ENCODE results near the gene RCSD1. TPM values are rescaled to one million over a fixed set of nuclear protein-coding genes. Genes with fewer than 3 reads are reported as not detected.

Gene RCSD1
- total and polyA plus RNA-seq, 4 experiments from 2014 or later: 124 to 173 (median 146) TPM

GRCh38 chr1:167623951-167624350 is 6.1 kb upstream of the RCSD1 start:
- H3K4me3 Mint-ChIP-seq: no peak overlapping the region

GRCh38 chr1:167625040-167625823 is 4.8 kb upstream of the RCSD1 start:
- peaks cover 56% of the 10 kb centered on the region for H3K4me1 ChIP-seq (ENCODE audit: insufficient read depth, low read length)
- POLR2A ChIA-PET (ENCODE audit: partially characterized antibody): interaction anchor here (1.0 to 1.7 kb wide), 2 partner anchors 11 to 22 kb away, joined by 3 to 10 read pairs; no protein-coding TSS in a partner anchor

More at GRCh38 chr1:167623951-167624350, 6.1 kb upstream of the RCSD1 start:
- Mint-ChIP-seq H3K27me3 (no peaks in the 10 kb centered on the region), H3K4me1 (peaks cover 46 to 79% (median 67%) of the 10 kb centered on the region in 4 donors), H3K9me3 (peaks cover 0 to 10% (median 7%) of the 10 kb centered on the region in 8 donors), H3K27ac (peak overlapping the region in 6 of 7 donors; percentile 14 to 77 (median 52)), H3K36me3 (peaks cover 2 to 4% of the 10 kb centered on the region in 2 donors)
- intact Hi-C loops (cut with micrococcal nuclease): no loop called here
- Histone ChIP-seq H3K9me3 (ENCODE audit: control insufficient read depth in 1 of 2, low read length in 2 of 2) (no peaks in the 10 kb centered on the region), H3K4me1 (ENCODE audit: insufficient read depth, low read length) (peaks cover 55% of the 10 kb centered on the region), H3K27ac (ENCODE audit: low read depth, low read length) (no peak overlapping the region), H3K27me3 (ENCODE audit: insufficient read depth, low read length) (no peaks in the 10 kb centered on the region), H3K36me3 (ENCODE audit: insufficient read depth, low read length) (no peaks in the 10 kb centered on the region), H3K4me3 (ENCODE audit: low read length in 2 of 2) (no peak overlapping the region)
- POLR2A ChIA-PET (ENCODE audit: partially characterized antibody): interaction anchor here (1.7 kb wide), 1 partner anchor 13 kb away, joined by 10 read pairs; no protein-coding TSS in a partner anchor
- CTCF ChIA-PET (ENCODE audit: partially characterized antibody): interaction anchor here (0.7 to 1.5 kb wide), 4 partner anchors 9 to 149 kb away, joined by 4 to 8 read pairs (median 4); no protein-coding TSS in a partner anchor
- no peak for DNase-seq

GRCh38 chr1:167627615-167627864 is 2.5 kb upstream of the RCSD1 start:
- CTCF ChIA-PET (ENCODE audit: partially characterized antibody): interaction anchor here (0.7 to 15.4 kb wide), 6 partner anchors 10 to 87 kb away, joined by 3 to 406 read pairs (median 10); no protein-coding TSS in a partner anchor
- Mint-ChIP-seq H3K36me3 (peaks cover 4 to 25% of the 10 kb centered on the region in 2 donors), H3K4me1 (peaks cover 47 to 81% (median 54%) of the 10 kb centered on the region in 4 donors), H3K27me3 (no peaks in the 10 kb centered on the region), H3K4me3 (peak overlapping the region; percentile 90 to 99 (median 94)), H3K27ac (peak overlapping the region; percentile 94 to 99 (median 96)), H3K9me3 (peaks cover 0 to 14% (median 7%) of the 10 kb centered on the region in 8 donors)
- DNase-seq: no peak
- Histone ChIP-seq H3K27me3 (ENCODE audit: insufficient read depth, low read length) (no peaks in the 10 kb centered on the region), H3K9me3 (ENCODE audit: control insufficient read depth in 1 of 2, low read length in 2 of 2) (no peaks in the 10 kb centered on the region), H3K27ac (ENCODE audit: low read depth, low read length) (peak overlapping the region; percentile 90), H3K36me3 (ENCODE audit: insufficient read depth, low read length) (no peaks in the 10 kb centered on the region), H3K4me1 (ENCODE audit: insufficient read depth, low read length) (peaks cover 53% of the 10 kb centered on the region), H3K4me3 (ENCODE audit: low read length in 2 of 2) (peak overlapping the region; percentile 74 to 82)
- intact Hi-C loops (cut with micrococcal nuclease): loop anchor here (5.0 kb wide), 1 partner anchor 180 kb away; no protein-coding TSS in a partner anchor
- POLR2A ChIA-PET (ENCODE audit: partially characterized antibody): interaction anchor here (0.9 to 13.5 kb wide), 15 partner anchors 9 to 407 kb away, joined by 3 to 255 read pairs (median 4); partner anchors contain the start of genes CD247, CREG1 and POU2F1

More at GRCh38 chr1:167625040-167625823, 4.8 kb upstream of the RCSD1 start:
- DNase-seq: no peak
- no peak overlapping the region for H3K4me3 ChIP-seq (ENCODE audit: low read length in 2 of 2)
- intact Hi-C loops (cut with micrococcal nuclease): loop anchor here (5.0 kb wide), 1 partner anchor 178 kb away; no protein-coding TSS in a partner anchor
- Mint-ChIP-seq H3K4me1 (peaks cover 50 to 77% (median 67%) of the 10 kb centered on the region in 4 donors), H3K9me3 (peaks cover 0 to 14% (median 7%) of the 10 kb centered on the region in 8 donors), H3K27ac (peak overlapping the region in 4 of 7 donors; percentile 5 to 79 (median 30)), H3K4me3 (no peak overlapping the region), H3K27me3 (no peaks in the 10 kb centered on the region), H3K36me3 (peaks cover 4 to 8% of the 10 kb centered on the region in 2 donors)
- no peaks in the 10 kb centered on the region for H3K27me3 ChIP-seq (ENCODE audit: insufficient read depth, low read length)
- CTCF ChIA-PET (ENCODE audit: partially characterized antibody): interaction anchor here (0.9 to 4.7 kb wide), 3 partner anchors 12 to 25 kb away, joined by 3 to 28 read pairs (median 4); no protein-coding TSS in a partner anchor
- H3K9me3 ChIP-seq (ENCODE audit: control insufficient read depth in 1 of 2, low read length in 2 of 2): no peaks in the 10 kb centered on the region
- H3K36me3 ChIP-seq (ENCODE audit: insufficient read depth, low read length): no peaks in the 10 kb centered on the region
- no peak overlapping the region for H3K27ac ChIP-seq (ENCODE audit: low read depth, low read length)

- Histone ChIP-seq H3K36me3 (ENCODE audit: insufficient read depth, low read length) (no peaks in the 10 kb centered on the region), H3K4me3 (ENCODE audit: low read length in 2 of 2) (peak overlapping the region; percentile 74 to 82), H3K27ac (ENCODE audit: low read depth, low read length) (peak overlapping the region; percentile 90), H3K4me1 (ENCODE audit: insufficient read depth, low read length) (peaks cover 56% of the 10 kb centered on the region), H3K9me3 (ENCODE audit: control insufficient read depth in 1 of 2, low read length in 2 of 2) (no peaks in the 10 kb centered on the region), H3K27me3 (ENCODE audit: insufficient read depth, low read length) (no peaks in the 10 kb centered on the region)
- H3K27ac Mint-ChIP-seq: peak overlapping the region; percentile 94 to 99 (median 96)
- H3K4me3 Mint-ChIP-seq: peak overlapping the region; percentile 90 to 99 (median 94)
- DNase-seq: peak; percentile 78 to 95 (median 81)
- H3K36me3 Mint-ChIP-seq: peaks cover 4 to 27% of the 10 kb centered on the region in 2 donors
- intact Hi-C loops (cut with micrococcal nuclease): loop anchor here (1.0 to 5.0 kb wide), 4 partner anchors 9 to 181 kb away; no protein-coding TSS in a partner anchor
- CTCF ChIA-PET (ENCODE audit: partially characterized antibody): interaction anchor here (0.9 to 15.4 kb wide), 6 partner anchors 9 to 408 kb away, joined by 3 to 406 read pairs (median 10); partner anchors contain the start of gene POU2F1
- H3K9me3 Mint-ChIP-seq: peaks cover 0 to 14% (median 7%) of the 10 kb centered on the region in 8 donors
- peaks cover 46 to 81% (median 54%) of the 10 kb centered on the region in 4 donors for H3K4me1 Mint-ChIP-seq
- no peaks in the 10 kb centered on the region for H3K27me3 Mint-ChIP-seq
- POLR2A ChIA-PET (ENCODE audit: partially characterized antibody): interaction anchor here (0.9 to 13.5 kb wide), 17 partner anchors 9 to 408 kb away, joined by 3 to 255 read pairs (median 5); partner anchors contain the start of genes CD247, CREG1, DCAF6 and POU2F1
These were observed 2.0 kb upstream of the RCSD1 start for GRCh38 chr1:167627865-167628641.

GRCh38 chr1:167628741-167629515 is 1.1 kb upstream of the RCSD1 start:
- Mint-ChIP-seq H3K36me3 (peaks cover 11 to 36% of the 10 kb centered on the region in 2 donors), H3K4me1 (peaks cover 50 to 84% (median 58%) of the 10 kb centered on the region in 4 donors), H3K9me3 (peaks cover 0 to 14% (median 7%) of the 10 kb centered on the region in 8 donors), H3K27me3 (no peaks in the 10 kb centered on the region), H3K4me3 (peak overlapping the region; percentile 90 to 99 (median 94)), H3K27ac (peak overlapping the region; percentile 94 to 99 (median 96))
- peak overlapping the region; percentile 90 for H3K27ac ChIP-seq (ENCODE audit: low read depth, low read length)
- peaks cover 65% of the 10 kb centered on the region for H3K4me1 ChIP-seq (ENCODE audit: insufficient read depth, low read length)
- H3K27me3 ChIP-seq (ENCODE audit: insufficient read depth, low read length): no peaks in the 10 kb centered on the region
- H3K9me3 ChIP-seq (ENCODE audit: control insufficient read depth in 1 of 2, low read length in 2 of 2): no peaks in the 10 kb centered on the region
- intact Hi-C loops (cut with micrococcal nuclease): loop anchor here (1.0 to 5.0 kb wide), 4 partner anchors 8 to 182 kb away; no protein-coding TSS in a partner anchor
- ChIA-PET POLR2A (ENCODE audit: partially characterized antibody) (interaction anchor here (1.3 to 13.5 kb wide), 12 partner anchors 8 to 307 kb away, joined by 3 to 255 read pairs (median 8); partner anchors contain the start of genes CD247, CREG1 and DCAF6), CTCF (ENCODE audit: partially characterized antibody) (interaction anchor here (0.8 to 15.4 kb wide), 7 partner anchors 8 to 409 kb away, joined by 3 to 406 read pairs (median 5); partner anchors contain the start of gene POU2F1)
- peak overlapping the region; percentile 59 to 82 for H3K4me3 ChIP-seq (ENCODE audit: low read length in 2 of 2)
- no peak for DNase-seq
- peaks cover 3% of the 10 kb centered on the region for H3K36me3 ChIP-seq (ENCODE audit: insufficient read depth, low read length)

All from CD4-positive, alpha-beta memory T cell (primary cell).